EH (cell line): ENCODE measurements around the gene OR2AG1.
"Not testable (repeated sequence)": the region's sequence is repeated elsewhere in the genome, so short reads cannot be mapped to it uniquely, and the experiment has no call there.

Experiments
- DNase-seq: peaks from one replicate; pipeline ENCODE4 v3.0.0-alpha.2; 2015; ENCODE audit warnings: low read depth

The OR2AG1 gene

GRCh38 chr11:6794639-6795038 is 11.8 kb downstream of the OR2AG1 start:
- DNase-seq = no peak

GRCh38 chr11:6799402-6799801 is 16.6 kb downstream of the OR2AG1 start, which contains the start of gene OR6A2:
TSS of gene OR6A2 (minus strand) at chr11:6799689. CDS start at chr11:6795708, 3,981 bp downstream.
- DNase-seq = peak; percentile 33

DNA sequence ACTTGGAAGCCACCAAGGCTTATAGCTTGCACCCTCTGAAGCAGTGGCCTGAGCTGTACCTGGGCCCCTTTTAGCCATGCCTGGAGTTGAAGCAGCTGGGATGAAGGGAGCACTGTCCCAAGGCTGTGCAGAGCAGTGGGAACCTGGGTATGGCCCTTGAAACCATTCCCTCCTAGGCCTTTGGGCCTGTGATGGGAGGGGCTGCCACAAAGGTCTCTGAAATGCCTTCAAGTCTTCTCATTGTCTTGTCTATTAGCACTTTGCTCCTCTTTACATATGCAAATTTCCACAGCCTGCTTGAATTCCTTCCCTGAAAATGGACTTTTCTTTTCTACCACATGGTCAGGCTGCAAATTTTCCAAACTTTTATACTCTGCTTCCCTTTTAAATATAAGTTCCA is 18.3 kb downstream of the OR2AG1 start:
- not testable (repeated sequence) for DNase-seq

GRCh38 chr11:6812390-6813005 is 29.7 kb downstream of the OR2AG1 start:
- DNase-seq = peak; percentile 53

DNA sequence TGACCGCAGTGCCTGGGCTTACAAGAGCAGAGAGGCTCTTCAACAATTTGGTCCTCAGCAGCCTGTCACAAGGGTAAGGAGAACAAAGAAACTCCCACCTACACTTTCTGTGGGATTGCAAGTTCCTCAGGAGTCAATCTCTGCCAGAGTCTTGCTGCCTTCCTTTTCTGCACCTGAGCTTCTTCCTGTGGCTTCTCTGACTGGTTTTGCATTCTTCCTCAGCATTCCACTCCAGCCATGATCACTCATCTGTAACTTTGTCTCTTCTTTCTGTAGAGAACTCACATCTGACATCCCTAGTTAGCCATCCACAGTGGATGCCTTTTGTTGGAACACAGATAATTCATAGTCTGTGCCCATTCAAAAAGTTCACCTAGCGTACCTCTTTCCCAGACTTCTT is 30.8 kb downstream of the OR2AG1 start:
- no peak for DNase-seq

DNA sequence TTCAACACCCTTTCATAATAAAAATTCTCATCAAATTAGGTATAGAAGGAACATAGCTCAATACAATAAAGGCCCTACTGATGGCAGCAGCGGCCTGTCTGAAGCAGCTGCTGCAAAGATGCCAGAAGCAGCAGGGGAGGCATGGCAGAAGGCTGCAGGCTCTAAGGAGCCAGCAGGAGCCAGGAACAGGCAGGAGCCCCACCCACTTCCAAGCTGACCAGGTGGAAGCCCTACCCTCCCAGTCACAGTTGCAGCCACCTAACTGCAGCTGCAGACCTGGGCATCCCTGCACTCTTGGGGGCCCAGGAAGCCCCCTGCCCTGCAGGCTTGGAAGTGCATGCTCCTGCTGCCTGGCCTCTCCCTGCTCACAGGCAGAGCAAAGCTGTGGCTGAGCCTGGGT is 34.9 kb downstream of the OR2AG1 start:
- peak; percentile 9 for DNase-seq

- DNase-seq = no peak
These were observed 36.1 kb downstream of the OR2AG1 start for GRCh38 chr11:6818967-6819366.

DNA sequence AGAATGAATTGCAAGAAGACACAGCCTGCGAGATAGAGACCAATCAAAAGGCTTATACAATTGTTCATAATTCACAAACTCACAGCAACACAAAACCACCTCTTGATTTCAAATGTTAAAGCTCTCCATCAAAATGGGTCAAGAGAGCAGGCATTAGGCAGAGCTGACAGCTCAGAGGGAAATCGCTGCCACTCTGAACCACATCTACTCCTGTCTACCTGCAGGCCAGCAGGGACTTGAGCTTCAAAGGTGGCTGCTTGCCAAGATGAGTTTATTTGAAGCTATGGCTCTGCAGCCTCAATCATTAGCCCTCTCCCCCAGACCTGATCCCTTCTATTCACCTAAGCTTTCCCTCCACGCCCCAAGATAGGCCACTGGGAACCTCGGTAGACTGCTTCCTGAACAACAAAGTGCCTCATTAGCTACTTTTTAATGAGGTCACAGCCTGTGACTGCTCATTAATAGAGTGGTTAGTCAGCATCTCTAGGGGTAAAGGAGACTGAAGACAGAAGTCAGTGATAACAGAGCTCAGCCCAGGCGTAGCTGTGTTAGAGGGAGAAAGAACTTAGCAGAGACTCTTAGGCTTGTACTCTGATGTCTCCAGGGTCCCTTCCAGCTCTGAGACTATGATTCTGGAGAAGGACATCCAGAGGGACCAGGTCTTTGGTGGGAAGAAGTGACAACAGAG is 41.5 kb downstream of the OR2AG1 start:
- DNase-seq = no peak

DNA sequence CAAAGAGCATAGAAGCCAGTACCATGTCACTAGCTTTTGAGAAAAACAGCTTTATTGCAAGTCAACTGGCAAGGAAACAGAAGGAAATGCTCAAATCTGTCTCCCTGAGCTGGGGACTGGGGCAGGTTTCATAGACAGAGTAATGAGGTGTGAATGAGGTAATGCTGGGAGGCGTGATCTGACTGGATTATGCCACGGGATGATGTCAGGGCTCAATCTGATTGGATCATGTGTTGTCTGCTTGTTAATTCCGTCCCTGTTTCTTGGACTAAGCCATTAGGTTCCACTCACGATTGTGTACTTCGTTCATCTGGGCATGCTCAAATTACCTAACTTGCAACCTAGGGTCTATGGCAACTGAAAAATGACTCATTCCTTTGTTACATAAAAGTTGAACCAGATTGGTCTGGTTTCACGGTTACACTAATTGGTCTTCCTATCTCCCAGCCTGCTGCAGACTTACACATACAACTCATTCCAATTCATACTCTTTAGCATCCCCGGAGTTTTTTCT is 42.5 kb downstream of the OR2AG1 start:
- DNase-seq = no peak

DNA sequence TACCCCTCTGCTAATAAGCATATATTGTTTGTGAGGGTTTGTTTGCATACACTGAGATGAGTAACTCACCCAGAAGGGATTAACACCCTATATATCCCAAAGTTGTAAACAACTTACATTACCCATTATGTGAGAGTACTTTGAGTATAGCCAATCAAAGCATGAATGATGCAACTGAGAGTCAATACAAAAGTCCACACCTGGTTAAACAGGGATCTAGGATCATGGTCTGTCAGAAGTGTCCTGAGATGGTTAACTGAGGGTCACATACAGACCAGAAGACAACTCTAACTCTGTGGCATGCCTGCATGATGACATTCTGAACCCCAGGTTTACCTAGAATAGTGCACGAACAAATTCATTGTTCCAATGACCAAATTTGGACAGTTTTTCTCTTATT is 45.3 kb downstream of the OR2AG1 start:
- no peak for DNase-seq

DNA sequence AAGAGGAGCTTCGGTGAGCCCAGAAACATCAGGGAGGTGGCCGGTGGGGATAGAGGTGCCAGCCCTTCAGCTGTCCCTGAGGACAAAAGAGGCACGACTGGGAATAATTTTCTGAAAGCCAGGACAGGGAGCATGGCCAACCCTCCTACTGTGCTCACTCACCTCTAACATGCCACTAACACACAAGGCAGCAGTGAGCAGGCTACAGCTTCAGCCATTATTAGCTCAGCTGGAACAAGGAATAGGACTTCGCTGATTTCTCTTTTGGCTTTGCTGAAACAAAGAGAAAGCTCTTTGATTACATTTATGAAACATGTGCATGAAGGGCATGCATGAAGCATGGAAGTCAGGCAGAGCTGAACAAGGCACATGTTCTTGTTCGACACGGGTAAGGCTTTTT is 50.5 kb downstream of the OR2AG1 start:
- DNase-seq = no peak

- DNase-seq = no peak
These were observed 51.2 kb downstream of the OR2AG1 start for GRCh38 chr11:6834021-6834420.
